Measurements from ENCODE around the gene COL4A3.

- TF ChIP-seq EP300 (IDR thresholded peaks at IDR 0.05; ENCODE audit: borderline replicate concordance) (no peak), RAD21 (IDR thresholded peaks at IDR 0.05; ENCODE audit: low read depth) (no peak)
Measured at GRCh38 chr2:227344231-227344630, 179.8 kb downstream of the COL4A3 start.
